Ascending aorta (tissue), 2 donors: ENCODE data around the gene PCDHGC5. TPM values are rescaled to one million over a fixed set of nuclear protein-coding genes. Genes with fewer than 3 reads are reported as not detected.
A peak's percentile ranks its signal among the peaks of the same experiment; 100 is the strongest.

Experiments
- DNase-seq, 2 donors: peaks; one replicate each; pipeline ENCODE4 v3.0.0-alpha.2; 2019; ENCODE audit warnings: low spot score in 2 of 2
- H3K27ac ChIP-seq, 2 donors: fragments of 200-600 bp; sonication (generic); one replicate each; pipeline ENCODE4 v1.5.1; 2016 to 2017; ENCODE audit warnings: mild to moderate bottlenecking in 1 of 2
- H3K27me3 ChIP-seq: fragments of 200-600 bp; sonication (generic); one replicate; pipeline ENCODE4 v1.5.1; 2017
- H3K36me3 ChIP-seq, 2 donors: fragments of 200-600 bp; sonication (generic); one replicate each; pipeline ENCODE4 v1.5.1; 2016
- H3K4me1 ChIP-seq, 2 donors: fragments of 200-600 bp; sonication (generic); one replicate each; pipeline ENCODE4 v1.5.1; 2016 to 2017; ENCODE audit warnings: mild to moderate bottlenecking in 1 of 2
- H3K4me3 ChIP-seq, 2 donors: fragments of 200-600 bp; sonication (generic); one replicate each; pipeline ENCODE4 v1.5.1; 2016 to 2017; ENCODE audit warnings: mild to moderate bottlenecking in 1 of 2
- H3K9me3 ChIP-seq, 2 donors: fragments of 200-600 bp; sonication (generic); one replicate each; pipeline ENCODE4 v1.5.1; 2016
- CTCF ChIP-seq, 3 experiments: fragments of 200-600 bp in 2 of 3; fragments of 450-650 bp in 1 of 3; sonication (generic) in 2 of 3; IDR thresholded peaks; one replicate each; pipeline ENCODE4 v1.5.1; 2016 to 2019; ENCODE audit warnings: antibody characterized with exemption in 3 of 3, mild to moderate bottlenecking in 1 of 3, moderate library complexity in 1 of 3
- intact Hi-C: fragments of 100-400 bp; cut with DNase I; formaldehyde crosslinking; loops from one replicate; pipeline ENCODE4 v1.15.1; 2023
- total RNA-seq: library from RNA; depleted of rRNA; stranded (reverse); fragments of >200 nt; gene quantifications from one replicate; pipeline ENCODE4 v1.1.0, GENCODE V29; 2016

PCDHGC5 gene
- total RNA-seq, 1 donor from 2014 or later = 0.11 TPM

DNA sequence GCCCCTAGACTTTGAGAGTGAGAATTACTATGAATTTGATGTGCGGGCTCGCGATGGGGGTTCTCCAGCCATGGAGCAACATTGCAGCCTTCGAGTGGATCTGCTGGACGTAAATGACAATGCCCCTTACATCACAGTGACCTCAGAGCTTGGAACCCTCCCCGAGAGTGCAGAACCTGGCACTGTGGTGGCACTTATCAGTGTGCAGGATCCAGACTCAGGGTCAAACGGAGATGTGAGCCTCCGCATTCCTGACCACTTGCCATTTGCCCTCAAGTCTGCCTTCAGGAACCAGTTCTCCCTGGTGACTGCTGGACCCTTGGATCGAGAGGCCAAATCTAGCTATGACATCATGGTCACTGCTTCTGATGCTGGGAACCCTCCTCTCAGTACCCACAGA is 2.8 kb upstream of the PCDHGC5 start:
- H3K27me3 ChIP-seq = no peaks in the 10 kb centered on the region
- peaks cover 6 to 34% of the 10 kb centered on the region in 2 donors for H3K4me1 ChIP-seq
- no peak overlapping the region for H3K4me3 ChIP-seq
- no peaks in the 10 kb centered on the region for H3K9me3 ChIP-seq
- intact Hi-C loops = no loop called here
- DNase-seq = no peak
- H3K27ac ChIP-seq = no peak overlapping the region
- TF ChIP-seq CTCF (IDR thresholded peaks at IDR 0.05) = no peak
- peaks cover 9 to 15% of the 10 kb centered on the region in 2 donors for H3K36me3 ChIP-seq

- no peak for TF ChIP-seq CTCF (IDR thresholded peaks at IDR 0.05)
- intact Hi-C loops = no loop called here
- H3K36me3 ChIP-seq = peaks cover 16 to 24% of the 10 kb centered on the region in 2 donors
- no peaks in the 10 kb centered on the region for H3K9me3 ChIP-seq
- H3K4me1 ChIP-seq = peaks cover 6 to 29% of the 10 kb centered on the region in 2 donors
- H3K27me3 ChIP-seq = no peaks in the 10 kb centered on the region
- no peak overlapping the region for H3K27ac ChIP-seq
- no peak for DNase-seq
- H3K4me3 ChIP-seq = no peak overlapping the region
These were observed 1.8 kb upstream of the PCDHGC5 start for GRCh38 chr5:141487131-141487530.

GRCh38 chr5:141489841-141490240 is 960 bp downstream of the PCDHGC5 start:
- no peak for DNase-seq
- Histone ChIP-seq H3K4me1 (peaks cover 7 to 18% of the 10 kb centered on the region in 2 donors), H3K27ac (no peak overlapping the region), H3K36me3 (peaks cover 16 to 24% of the 10 kb centered on the region in 2 donors), H3K9me3 (no peaks in the 10 kb centered on the region), H3K27me3 (no peaks in the 10 kb centered on the region), H3K4me3 (peak overlapping the region in 1 of 2 donors; percentile 2)
- intact Hi-C loops = no loop called here
- TF ChIP-seq CTCF (IDR thresholded peaks at IDR 0.05) = no peak

- H3K4me3 ChIP-seq = no peak overlapping the region
- H3K9me3 ChIP-seq = no peaks in the 10 kb centered on the region
- H3K4me1 ChIP-seq = peaks cover 7 to 16% of the 10 kb centered on the region in 2 donors
- H3K36me3 ChIP-seq = peaks cover 16 to 24% of the 10 kb centered on the region in 2 donors
- intact Hi-C loops = no loop called here
- no peak for TF ChIP-seq CTCF (IDR thresholded peaks at IDR 0.05)
- H3K27me3 ChIP-seq = no peaks in the 10 kb centered on the region
- DNase-seq = no peak
- H3K27ac ChIP-seq = no peak overlapping the region
These were observed 1.4 kb downstream of the PCDHGC5 start for GRCh38 chr5:141490271-141490670.

- DNase-seq = no peak
- Histone ChIP-seq H3K27me3 (no peaks in the 10 kb centered on the region), H3K4me1 (peaks cover 7 to 16% of the 10 kb centered on the region in 2 donors), H3K4me3 (no peak overlapping the region), H3K36me3 (peaks cover 13 to 24% of the 10 kb centered on the region in 2 donors), H3K27ac (no peak overlapping the region), H3K9me3 (no peaks in the 10 kb centered on the region)
- TF ChIP-seq CTCF (IDR thresholded peaks at IDR 0.05) = no peak
- intact Hi-C loops = no loop called here
These were observed 1.9 kb downstream of the PCDHGC5 start for GRCh38 chr5:141490771-141491170.
